ENCODE measurements around the gene PUS7. TPM values are rescaled to one million over a fixed set of nuclear protein-coding genes. Genes with fewer than 3 reads are reported as not detected.

PUS7 gene
- total RNA-seq = 10 to 100 TPM in 1 of 4 donors, 1 to 10 TPM in 3; 4.2 to 25.6 (median 7.1) TPM

GRCh38 chr7:105521717-105522463, at the start of gene PUS7:
TSS of gene PUS7 (minus strand) at chr7:105522271. CDS start at chr7:105508512, 13,759 bp downstream.
- Histone ChIP-seq H3K4me1 (peaks cover 0 to 10% (median 0%) of the 10 kb centered on the region in 4 donors), H3K27ac (peak within 1 kb of the TSS; percentile 71 to 91 (median 88)), H3K27me3 (no peaks in the 10 kb centered on the region), H3K36me3 (no peaks in the 10 kb centered on the region), H3K4me3 (peak within 1 kb of the TSS; percentile 62 to 83 (median 73)), H3K9me3 (no peaks in the 10 kb centered on the region)
- peak; percentile 82 to 94 (median 94) for DNase-seq
- peak in 1 of 6 experiments; percentile 16 for TF ChIP-seq CTCF (IDR thresholded peaks at IDR 0.05)
- TF ChIP-seq POLR2A (IDR thresholded peaks at IDR 0.05) = peak; percentile 43 to 56

GRCh38 chr7:105567821-105568220, 45.8 kb upstream of the PUS7 start:
- DNase-seq = no peak
- Histone ChIP-seq H3K4me3 (no peak overlapping the region), H3K4me1 (no peaks in the 10 kb centered on the region), H3K27ac (no peak overlapping the region), H3K36me3 (peaks cover 0 to 46% (median 0%) of the 10 kb centered on the region in 3 donors), H3K9me3 (no peaks in the 10 kb centered on the region), H3K27me3 (no peaks in the 10 kb centered on the region)
- TF ChIP-seq POLR2A (IDR thresholded peaks at IDR 0.05) (no peak), CTCF (IDR thresholded peaks at IDR 0.05) (no peak)

GRCh38 chr7:105567024-105567423, 45.0 kb upstream of the PUS7 start:
- Histone ChIP-seq H3K9me3 (no peaks in the 10 kb centered on the region), H3K36me3 (peaks cover 0 to 53% (median 0%) of the 10 kb centered on the region in 3 donors), H3K4me1 (no peaks in the 10 kb centered on the region), H3K27ac (no peak overlapping the region), H3K27me3 (no peaks in the 10 kb centered on the region), H3K4me3 (no peak overlapping the region)
- no peak for DNase-seq
- TF ChIP-seq CTCF (IDR thresholded peaks at IDR 0.05) (no peak), POLR2A (IDR thresholded peaks at IDR 0.05) (no peak)

GRCh38 chr7:105565190-105565589, 43.1 kb upstream of the PUS7 start:
- TF ChIP-seq CTCF (IDR thresholded peaks at IDR 0.05) (no peak), POLR2A (IDR thresholded peaks at IDR 0.05) (no peak)
- no peaks in the 10 kb centered on the region for H3K27me3 ChIP-seq
- DNase-seq = no peak
- no peak overlapping the region for H3K4me3 ChIP-seq
- no peaks in the 10 kb centered on the region for H3K4me1 ChIP-seq
- H3K27ac ChIP-seq = no peak overlapping the region
- no peaks in the 10 kb centered on the region for H3K9me3 ChIP-seq
- peaks cover 0 to 69% (median 0%) of the 10 kb centered on the region in 3 donors for H3K36me3 ChIP-seq

GRCh38 chr7:105559926-105560325, 37.9 kb upstream of the PUS7 start:
- Histone ChIP-seq H3K27me3 (no peaks in the 10 kb centered on the region), H3K4me1 (no peaks in the 10 kb centered on the region), H3K36me3 (peaks cover 0 to 80% (median 0%) of the 10 kb centered on the region in 3 donors), H3K27ac (no peak overlapping the region), H3K9me3 (no peaks in the 10 kb centered on the region), H3K4me3 (no peak overlapping the region)
- TF ChIP-seq CTCF (IDR thresholded peaks at IDR 0.05) (no peak), POLR2A (IDR thresholded peaks at IDR 0.05) (no peak)
- no peak for DNase-seq

All from Peyer's patch (tissue), 4 donors.